Tibial nerve (tissue), 4 donors: ENCODE measurements around the gene ATP5MC2.

Experiments
- CTCF ChIP-seq, 5 experiments: fragments of 200-600 bp in 3 of 5; fragments of 450-650 bp in 2 of 5; sonication (generic) in 3 of 5; IDR thresholded peaks; one replicate each; pipeline ENCODE4 v1.5.1; 2016 to 2019; ENCODE audit warnings: antibody characterized with exemption in 5 of 5, mild to moderate bottlenecking in 3 of 5, moderate library complexity in 2 of 5
- EP300 ChIP-seq, 2 donors: sonication (generic); formaldehyde crosslinking; IDR thresholded peaks; one replicate each; pipeline ENCODE4 v1.6.1; 2017; ENCODE audit warnings: antibody characterized with exemption in 2 of 2, mild to moderate bottlenecking in 1 of 2
- POLR2A ChIP-seq, 2 donors: fragments of 450-650 bp; IDR thresholded peaks; one replicate each; pipeline ENCODE4 v1.6.1; 2017; ENCODE audit warnings: antibody characterized with exemption in 2 of 2, mild to moderate bottlenecking in 2 of 2, moderate library complexity in 2 of 2

- TF ChIP-seq CTCF (IDR thresholded peaks at IDR 0.05) (no peak), POLR2A (IDR thresholded peaks at IDR 0.05) (no peak), EP300 (IDR thresholded peaks at IDR 0.05) (no peak)
Observed at GRCh38 chr12:53713516-53713915, 37.6 kb upstream of the ATP5MC2 start.
